OCI-LY7 (cell line): ENCODE results near the gene VPS37B.

Experiments used
- EZH2phosphoT487 ChIP-seq: fragments of 200-600 bp; sonication (generic); IDR thresholded peaks from 2 replicates; pipeline ENCODE4 v1.6.1; 2018; ENCODE audit warnings: low read depth, borderline replicate concordance, mild to moderate bottlenecking, mixed run types, antibody characterized with exemption, low read length, moderate library complexity, mixed read lengths
- TF ChIP-seq, protein P1 (sequence below): fragments of 200-600 bp; sonication (generic); conservative IDR thresholded peaks from 2 replicates; pipeline ENCODE4 v1.5.1; 2014; ENCODE audit warnings: mild to moderate bottlenecking, antibody characterized with exemption, low read length, moderate library complexity, mixed read lengths

DNA sequence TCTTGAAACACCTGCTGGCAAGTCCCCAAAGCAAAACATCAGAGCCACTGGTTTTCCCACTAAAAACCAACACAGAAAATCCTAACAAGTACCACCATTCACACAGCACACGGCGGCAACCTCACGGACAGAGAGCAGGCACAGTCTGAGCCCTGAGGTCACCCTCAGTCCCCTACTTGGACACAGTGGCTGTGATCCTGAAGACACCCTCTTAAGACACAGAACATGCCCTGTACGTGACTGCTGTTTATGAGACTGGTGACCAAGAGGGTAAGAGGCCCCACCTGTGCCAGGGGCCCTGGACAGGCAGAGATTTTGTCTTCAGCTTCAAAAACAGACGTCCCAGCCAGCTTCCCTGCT lies 31.1 kb downstream of the VPS37B start:
- TF ChIP-seq, protein P1, sequence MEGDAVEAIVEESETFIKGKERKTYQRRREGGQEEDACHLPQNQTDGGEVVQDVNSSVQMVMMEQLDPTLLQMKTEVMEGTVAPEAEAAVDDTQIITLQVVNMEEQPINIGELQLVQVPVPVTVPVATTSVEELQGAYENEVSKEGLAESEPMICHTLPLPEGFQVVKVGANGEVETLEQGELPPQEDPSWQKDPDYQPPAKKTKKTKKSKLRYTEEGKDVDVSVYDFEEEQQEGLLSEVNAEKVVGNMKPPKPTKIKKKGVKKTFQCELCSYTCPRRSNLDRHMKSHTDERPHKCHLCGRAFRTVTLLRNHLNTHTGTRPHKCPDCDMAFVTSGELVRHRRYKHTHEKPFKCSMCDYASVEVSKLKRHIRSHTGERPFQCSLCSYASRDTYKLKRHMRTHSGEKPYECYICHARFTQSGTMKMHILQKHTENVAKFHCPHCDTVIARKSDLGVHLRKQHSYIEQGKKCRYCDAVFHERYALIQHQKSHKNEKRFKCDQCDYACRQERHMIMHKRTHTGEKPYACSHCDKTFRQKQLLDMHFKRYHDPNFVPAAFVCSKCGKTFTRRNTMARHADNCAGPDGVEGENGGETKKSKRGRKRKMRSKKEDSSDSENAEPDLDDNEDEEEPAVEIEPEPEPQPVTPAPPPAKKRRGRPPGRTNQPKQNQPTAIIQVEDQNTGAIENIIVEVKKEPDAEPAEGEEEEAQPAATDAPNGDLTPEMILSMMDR, result no peak
- TF ChIP-seq EZH2phosphoT487, result no peak
